HepG2 (cell line): ENCODE measurements around the gene ZNF285. TPM values are rescaled to one million over a fixed set of nuclear protein-coding genes. Genes with fewer than 3 reads are reported as not detected.
A peak's percentile ranks its signal among the peaks of the same experiment; 100 is the strongest.

Experiments used
- CC2D1A ChIP-seq: sonication (generic); formaldehyde crosslinking; IDR thresholded peaks from 2 replicates; pipeline ENCODE4 v1.8.1; 2023; ENCODE audit warnings: mild to moderate bottlenecking, missing genetic modification reagents
- CCAR2 ChIP-seq: fragments of 200-400 bp; formaldehyde crosslinking; optimal IDR thresholded peaks from 2 replicates; pipeline ENCODE3; 2018; ENCODE audit warnings: low read depth, mild to moderate bottlenecking, low read length, moderate library complexity
- CEBPG ChIP-seq: IDR thresholded peaks from 2 replicates; pipeline ENCODE4 v1.6.1; 2016
- HINFP ChIP-seq: sonication (generic); formaldehyde crosslinking; IDR thresholded peaks from 2 replicates; pipeline ENCODE4 v1.4.0; 2020; ENCODE audit warnings: low read depth, mild to moderate bottlenecking, missing genetic modification reagents
- KDM3A ChIP-seq: IDR thresholded peaks from 2 replicates; pipeline ENCODE4 v1.6.1; 2018; ENCODE audit warnings: low read depth, missing compliant biosample characterization
- KLF15 ChIP-seq: sonication (generic); formaldehyde crosslinking; IDR thresholded peaks from 2 replicates; pipeline ENCODE4 v1.8.1; 2023; ENCODE audit warnings: borderline replicate concordance, mild to moderate bottlenecking, inconsistent platforms, missing genetic modification reagents, mixed read lengths
- MBNL3 ChIP-seq: fragments of 250-450 bp; sonication (Bioruptor Pico); conservative IDR thresholded peaks from 2 replicates; pipeline ENCODE4 v1.8.0; 2022; ENCODE audit warnings: mild to moderate bottlenecking, inconsistent platforms
- MEF2D ChIP-seq: sonication (generic); formaldehyde crosslinking; IDR thresholded peaks from 2 replicates; pipeline ENCODE4 v1.5.1; 2020; ENCODE audit warnings: mild to moderate bottlenecking, missing genetic modification reagents
- MXD4 ChIP-seq: IDR thresholded peaks from 2 replicates; pipeline ENCODE4 v1.6.1; 2016; ENCODE audit warnings: mild to moderate bottlenecking, missing biosample characterization, missing genetic modification reagents
- ONECUT2 ChIP-seq: sonication (generic); formaldehyde crosslinking; IDR thresholded peaks from 2 replicates; pipeline ENCODE4 v1.4.0; 2020; ENCODE audit warnings: missing genetic modification reagents
- POGZ ChIP-seq: sonication (generic); formaldehyde crosslinking; IDR thresholded peaks from 2 replicates; pipeline ENCODE4 v1.4.0; 2020; ENCODE audit warnings: mild to moderate bottlenecking, missing genetic modification reagents
- PRDM4 ChIP-seq: sonication (generic); formaldehyde crosslinking; IDR thresholded peaks from 2 replicates; pipeline ENCODE4 v1.9.0; 2021; ENCODE audit warnings: missing genetic modification reagents, borderline replicate concordance
- RAD21 ChIP-seq: fragments of 450-650 bp; formaldehyde crosslinking; IDR thresholded peaks from 2 replicates; pipeline ENCODE4 v1.5.0; 2020; ENCODE audit warnings: mild to moderate bottlenecking
- SUZ12 ChIP-seq: fragments of 150-350 bp; IDR thresholded peaks from 2 replicates; pipeline ENCODE4 v1.6.1; 2014; ENCODE audit warnings: low read depth, low read length
- TAF1 ChIP-seq: sonication (generic); formaldehyde crosslinking; IDR thresholded peaks from 2 replicates; pipeline ENCODE4 v1.4.0; 2020; ENCODE audit warnings: missing genetic modification reagents
- TGIF2 ChIP-seq: IDR thresholded peaks from 2 replicates; pipeline ENCODE4 v1.6.1; 2016; ENCODE audit warnings: control low read depth, missing compliant biosample characterization
- ZBTB49 ChIP-seq: sonication (generic); formaldehyde crosslinking; IDR thresholded peaks from 2 replicates; pipeline ENCODE4 v1.4.0; 2020; ENCODE audit warnings: missing genetic modification reagents, borderline replicate concordance
- ZNF12 ChIP-seq: sonication (generic); formaldehyde crosslinking; IDR thresholded peaks from 2 replicates; pipeline ENCODE4 v1.5.0; 2020; ENCODE audit warnings: missing genetic modification reagents
- ZNF260 ChIP-seq: sonication (generic); formaldehyde crosslinking; IDR thresholded peaks from 2 replicates; pipeline ENCODE4 v1.4.0; 2020; ENCODE audit warnings: missing genetic modification reagents, low read depth, mild to moderate bottlenecking, borderline replicate concordance
- ZNF280B ChIP-seq: sonication (generic); formaldehyde crosslinking; IDR thresholded peaks from 2 replicates; pipeline ENCODE4 v1.5.0; 2020; ENCODE audit warnings: missing genetic modification reagents, mild to moderate bottlenecking, borderline replicate concordance
- ZNF678 ChIP-seq: sonication (generic); formaldehyde crosslinking; IDR thresholded peaks from 2 replicates; pipeline ENCODE4 v1.4.0; 2020; ENCODE audit warnings: mild to moderate bottlenecking, missing genetic modification reagents
- ZNF777 ChIP-seq: sonication (generic); formaldehyde crosslinking; IDR thresholded peaks from 2 replicates; pipeline ENCODE4 v1.4.0; 2020; ENCODE audit warnings: missing genetic modification reagents
- polyA plus RNA-seq, 8 experiments: library from polyadenylated mRNA; depleted of rRNA in 3 of 8; stranded (reverse) in 7 of 8; unstranded in 1 of 8; fragments of >200 nt; fragmentation: Illumina TruSeq in 4 of 8; extraction: Trizol in 4 of 8; gene quantifications; 2 replicates each; pipeline versions ENCODE4 v1.2.1 to v1.2.3, GENCODE V29; 2011 to 2016; ENCODE audit warnings: low read depth in 4 of 8, missing spikeins in 1 of 8, mixed read lengths in 1 of 8; ENCODE audit not compliant: insufficient read depth in 1 of 8
- total RNA-seq, 5 experiments: library from RNA; depleted of rRNA; stranded (reverse); fragments of >200 nt; fragmentation: Illumina TruSeq; extraction: Trizol; gene quantifications; 2 replicates each; pipeline ENCODE4 v1.2.3, GENCODE V29; 2016; ENCODE audit warnings: low read depth in 1 of 5

Gene ZNF285
- total and polyA plus RNA-seq, 2 of the 13 experiments (the other 11 are each of a cell fraction or from before 2014, with no cell fraction given), result 0.82 to 1.7 TPM

GRCh38 chr19:44356383-44357111, 44.9 kb downstream of the ZNF285 start, which contains the start of gene ZNF112 (continued):
- TF ChIP-seq KLF15 (CRISPR knock-in tag), result peak; percentile 25; the same call in 1 of the 2 replicates
- TF ChIP-seq ZNF12 (CRISPR knock-in tag), result no peak
- TF ChIP-seq CEBPG (CRISPR knock-in tag), result 0 out of 2 replicates have a peak, but pooled peaks have one; percentile 3
- TF ChIP-seq HINFP (CRISPR knock-in tag), result no peak
- no peak for TF ChIP-seq RAD21
- no peak for TF ChIP-seq MBNL3 (CRISPR knock-in tag)
- TF ChIP-seq KDM3A (CRISPR knock-in tag), result no peak
- TF ChIP-seq TAF1, result peak; percentile 82
- TF ChIP-seq ONECUT2 (CRISPR knock-in tag), result no peak
- no peak for TF ChIP-seq ZNF260 (CRISPR knock-in tag)
- peak; percentile 57 for TF ChIP-seq POGZ (CRISPR knock-in tag)
- TF ChIP-seq SUZ12, result peak; percentile 76
- TF ChIP-seq ZNF777 (CRISPR knock-in tag), result no peak
- TF ChIP-seq CCAR2, result no peak
- TF ChIP-seq ZNF678, result no peak
- TF ChIP-seq MEF2D (CRISPR knock-in tag), result 0 out of 2 replicates have a peak, but pooled peaks have one; percentile 49
- no peak for TF ChIP-seq PRDM4 (CRISPR knock-in tag)
- 0 out of 2 replicates have a peak, but pooled peaks have one; percentile 34 for TF ChIP-seq TGIF2
- TF ChIP-seq ZBTB49 (CRISPR knock-in tag), result no peak
- TF ChIP-seq ZNF280B (CRISPR knock-in tag), result peak; percentile 71; the same call in 1 of the 2 replicates
- 0 out of 2 replicates have a peak, but pooled peaks have one; percentile 38 for TF ChIP-seq MXD4 (CRISPR knock-in tag)
- no peak for TF ChIP-seq CC2D1A (CRISPR knock-in tag)
